ENCODE data around the gene LZTS3. TPM values are rescaled to one million over a fixed set of nuclear protein-coding genes. Genes with fewer than 3 reads are reported as not detected.

The LZTS3 gene
- total and polyA plus RNA-seq, 2 of the 8 experiments (the other 6 are each of a cell fraction or from before 2014, with no cell fraction given): 31.8 to 33.5 TPM

DNA sequence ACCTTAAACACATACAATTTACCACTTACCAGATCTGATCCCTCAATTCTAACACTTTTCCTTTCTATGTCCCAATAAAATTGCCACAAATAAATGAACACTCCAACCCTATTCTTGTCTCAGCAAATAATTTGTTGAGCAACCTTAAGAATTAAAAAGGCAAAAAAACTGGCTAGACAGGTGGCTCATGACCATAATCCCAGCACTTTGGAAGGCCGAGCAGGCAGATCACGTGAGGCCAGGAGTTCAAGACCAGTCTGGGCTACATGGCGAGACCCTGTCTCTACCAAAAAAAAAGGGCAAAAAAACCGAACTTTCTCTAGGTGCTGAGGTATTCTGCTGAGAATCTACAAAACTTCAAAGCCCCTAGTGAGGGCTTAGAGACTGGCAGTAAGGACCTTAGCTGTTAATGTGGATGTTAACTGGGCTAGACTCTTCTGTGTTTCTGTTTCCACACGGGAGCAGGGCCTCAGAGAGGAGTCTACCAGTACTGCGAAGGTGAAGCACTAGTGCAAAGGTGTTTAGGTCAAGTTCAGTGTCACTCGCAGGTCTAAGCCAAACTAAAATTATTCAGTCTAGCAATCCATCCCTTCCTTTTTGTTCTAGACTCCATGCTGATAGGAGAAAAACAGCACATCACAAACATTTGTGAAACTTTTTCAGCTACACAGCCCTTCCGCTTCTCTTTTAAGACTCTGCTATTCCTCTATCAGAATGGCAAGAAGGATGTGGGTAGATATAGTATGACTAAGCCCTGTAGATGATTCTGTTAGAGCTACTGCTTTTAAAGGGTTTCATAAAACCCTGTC, 16.3 kb downstream of the LZTS3 start:
- Histone ChIP-seq H3K27me3 (replicated peaks in 1 of 4; ENCODE audit: control insufficient read depth in 3 of 4, extremely low read depth in 1 of 4, insufficient read depth in 3 of 4, low read length in 3 of 4) (no peaks in the 10 kb centered on the region), H3K14ac (ENCODE audit: insufficient read length) (no peak overlapping the region), H3K79me2 (ENCODE audit: control insufficient read depth in 1 of 2, insufficient read depth in 2 of 2, low read length in 2 of 2) (peaks cover 10 to 65% of the 10 kb centered on the region in 2 experiments; a peak in 3 of 4 replicates), H2BK20ac (ENCODE audit: low read length) (no peak overlapping the region), H3K4ac (replicated peaks; ENCODE audit: insufficient read length, low read depth, low read length) (no peak overlapping the region), H2AK5ac (ENCODE audit: low read depth, low read length) (no peak overlapping the region), H3K79me1 (ENCODE audit: low read depth, low read length) (peaks cover 4% of the 10 kb centered on the region), H2BK5ac (ENCODE audit: low read depth, low read length) (no peak overlapping the region), H2BK15ac (ENCODE audit: low read length) (no peak overlapping the region), H4K5ac (ENCODE audit: insufficient read length, low read depth, low read length) (no peak overlapping the region), H3K4me1 (replicated peaks in 1 of 4; ENCODE audit: control insufficient read depth in 3 of 4, insufficient read depth in 4 of 4, low read length in 3 of 4) (peaks cover 0 to 8% (median 2%) of the 10 kb centered on the region in 4 experiments; a peak in 3 of 7 replicates), H2BK12ac (ENCODE audit: low read depth, low read length) (no peak overlapping the region), H3K23ac (ENCODE audit: insufficient read length) (no peak overlapping the region), H3K23me2 (ENCODE audit: low read depth, low read length) (peaks cover 6% of the 10 kb centered on the region), H3K4me3 (ENCODE audit: extremely low read depth in 1 of 4, insufficient read depth in 2 of 4, low read depth in 3 of 4, low read length in 4 of 4) (no peak overlapping the region), H4K8ac (ENCODE audit: extremely low read depth, insufficient read depth, low read length) (no peak overlapping the region), H4K91ac (replicated peaks; ENCODE audit: insufficient read length, low read length) (no peak overlapping the region), H2AFZ (ENCODE audit: low read length) (no peak overlapping the region), H2BK120ac (replicated peaks; ENCODE audit: low read depth, low read length) (no peak overlapping the region), H3K4me2 (ENCODE audit: insufficient read depth in 1 of 2, low read depth in 2 of 2, low read length in 2 of 2) (no peak overlapping the region; a peak in 1 of 4 replicates), H3K27ac (ENCODE audit: low read depth, low read length) (no peak overlapping the region), H3K56ac (replicated peaks; ENCODE audit: insufficient read length, low read depth, low read length) (no peak overlapping the region), H3K9ac (replicated peaks in 1 of 4; ENCODE audit: extremely low read depth in 1 of 4, low read depth in 3 of 4, low read length in 3 of 4) (no peak overlapping the region), H3K18ac (ENCODE audit: extremely low read depth, low read length) (no peak overlapping the region), H4K20me1 (replicated peaks in 1 of 2; ENCODE audit: control insufficient read depth in 1 of 2, insufficient read depth in 2 of 2, low read length in 2 of 2) (peaks cover 0 to 9% of the 10 kb centered on the region in 2 experiments), H3K9me3 (ENCODE audit: insufficient read depth in 2 of 2, low read depth in 1 of 2, low read length in 1 of 2) (no peaks in the 10 kb centered on the region), H3K36me3 (ENCODE audit: control insufficient read depth in 2 of 4, insufficient read depth in 4 of 4, low read length in 3 of 4) (peaks cover 0 to 6% (median 2%) of the 10 kb centered on the region in 4 experiments; a peak in 3 of 8 replicates)
- no peak for FAIRE-seq
- POLR2A ChIA-PET (ENCODE audit: partially characterized antibody): interaction anchor here (1.2 to 1.6 kb wide), 4 partner anchors 9 to 103 kb away, joined by 3 to 9 read pairs (median 4); no protein-coding TSS in a partner anchor
- CTCF ChIA-PET (ENCODE audit: partially characterized antibody): interaction anchor here (0.9 to 1.1 kb wide), 2 partner anchors 62 to 123 kb away, joined by 3 to 4 read pairs; no protein-coding TSS in a partner anchor
- 92% methylated on average over 8 of the region's 8 CpGs; no CpG with 5 or more reads in 1 of the 2 experiments for WGBS, 2 experiments (ENCODE audit: extremely low coverage in 1 of 2, insufficient coverage in 1 of 2, insufficient read length in 1 of 2, insufficient replicate concordance in 2 of 2, low coverage in 1 of 2, low lambda C conversion rate in 2 of 2, missing lambda C conversion rate in 1 of 2)
- TF ChIP-seq GTF2F1 (IDR thresholded peaks at IDR 0.05; ENCODE audit: borderline replicate concordance, low read depth, low read length) (no peak), TBP (IDR thresholded peaks at IDR 0.05; ENCODE audit: low read depth, low read length) (no peak), EZH2 (IDR thresholded peaks at IDR 0.05; ENCODE audit: low read depth, low read length, severe bottlenecking) (no peak), CREB1 (IDR thresholded peaks at IDR 0.05) (no peak), RNF2 (IDR thresholded peaks at IDR 0.05; ENCODE audit: borderline replicate concordance, low read depth, low read length, missing control alignments, poor library complexity, severe bottlenecking) (no peak), JUND (IDR thresholded peaks at IDR 0.05; ENCODE audit: low read length) (no peak), SP1 (IDR thresholded peaks at IDR 0.05; ENCODE audit: low read depth, low read length) (no peak), CEBPB (IDR thresholded peaks at IDR 0.05; ENCODE audit: low read depth, low read length) (no peak), BRCA1 (IDR thresholded peaks at IDR 0.05; ENCODE audit: low read depth, low read length) (no peak), ASH2L (IDR thresholded peaks at IDR 0.05; ENCODE audit: low read length) (no peak), NRF1 (IDR thresholded peaks at IDR 0.05; ENCODE audit: low read depth, low read length) (no peak), SIN3A (conservative IDR thresholded peaks at IDR 0.05 in 1 of 2, IDR thresholded peaks at IDR 0.05 in 1 of 2; ENCODE audit: low read depth in 1 of 2, low read length in 2 of 2) (no peak)
- DNase-seq (ENCODE audit: low read depth in 1 of 2, low spot score in 2 of 2): no peak

Measured in H1 (cell line).